HEK293 (cell line): ENCODE data around the gene UCN2.

ENCODE experiments used
- CTCF ChIA-PET: fragments of 350-600 bp; formaldehyde crosslinking; extraction: SDS; loops from one replicate; lab custom pipeline; 2021; ENCODE audit warnings: antibody characterized with exemption; lab: Yijun Ruan, JAX
- POLR2A ChIA-PET: fragments of 300-600 bp; formaldehyde crosslinking; extraction: SDS; loops from one replicate; lab custom pipeline; 2020; ENCODE audit warnings: antibody characterized with exemption, inconsistent platforms; lab: Yijun Ruan, JAX
- H3K27ac ChIP-seq: fragments of 200-500 bp; sonication (Bioruptor generic); 2 replicates; pipeline ENCODE4 v1.5.1; 2014; ENCODE audit warnings: low read depth, low read length, control low read depth, inconsistent platforms; ENCODE audit errors: extremely low read depth
- H3K36me3 ChIP-seq, 2 experiments: fragments of 200-500 bp in 1 of 2; sonication (Bioruptor generic) in 1 of 2; 1 replicate in 1 of 2; 2 replicates in 1 of 2; pipeline ENCODE4 v1.5.1; 2014 to 2017; ENCODE audit warnings: inconsistent platforms in 2 of 2, low read length in 2 of 2; ENCODE audit not compliant: control insufficient read depth in 2 of 2, insufficient read depth in 1 of 2
- H3K4me1 ChIP-seq: fragments of 200-500 bp; sonication (Bioruptor generic); 2 replicates; pipeline ENCODE4 v1.5.1; 2014; ENCODE audit warnings: mild to moderate bottlenecking, low read length, inconsistent platforms; ENCODE audit not compliant: control insufficient read depth, insufficient read depth
- H3K4me3 ChIP-seq: 2 replicates; pipeline ENCODE4 v1.5.1; 2011; ENCODE audit warnings: low read depth, mild to moderate bottlenecking, control low read depth, low read length, moderate library complexity
- H3K9me3 ChIP-seq: fragments of 200-500 bp; sonication (Bioruptor generic); 2 replicates; pipeline ENCODE4 v1.5.1; 2014; ENCODE audit warnings: low read depth, low read length, inconsistent platforms; ENCODE audit not compliant: control insufficient read depth, insufficient read depth
- ZBTB8A ChIP-seq: fragments of 450-650 bp; formaldehyde crosslinking; IDR thresholded peaks from 2 replicates; pipeline ENCODE4 v1.5.1; 2016; ENCODE audit warnings: missing biosample characterization, missing genetic modification characterization
- ZFP37 ChIP-seq: fragments of 450-650 bp; formaldehyde crosslinking; IDR thresholded peaks from 2 replicates; pipeline ENCODE4 v1.5.1; 2016; ENCODE audit warnings: missing biosample characterization, missing genetic modification characterization
- ZNF132 ChIP-seq: fragments of 450-650 bp; formaldehyde crosslinking; IDR thresholded peaks from 2 replicates; pipeline ENCODE4 v1.5.1; 2017; ENCODE audit warnings: missing biosample characterization, missing genetic modification characterization, borderline replicate concordance
- ZNF140 ChIP-seq: fragments of 450-650 bp; formaldehyde crosslinking; IDR thresholded peaks from 2 replicates; pipeline ENCODE4 v1.5.1; 2016; ENCODE audit warnings: missing biosample characterization, missing genetic modification characterization
- ZNF184 ChIP-seq: fragments of 450-650 bp; IDR thresholded peaks from 2 replicates; pipeline ENCODE4 v1.5.1; 2018; ENCODE audit warnings: missing biosample characterization, mild to moderate bottlenecking, missing genetic modification characterization
- ZNF214 ChIP-seq: fragments of 450-650 bp; formaldehyde crosslinking; IDR thresholded peaks from 2 replicates; pipeline ENCODE4 v1.5.1; 2017; ENCODE audit warnings: missing biosample characterization, mild to moderate bottlenecking, missing genetic modification characterization, borderline replicate concordance
- ZNF24 ChIP-seq: fragments of 450-650 bp; formaldehyde crosslinking; IDR thresholded peaks from 2 replicates; pipeline ENCODE4 v1.5.1; 2016; ENCODE audit warnings: missing biosample characterization, missing genetic modification characterization
- ZNF266 ChIP-seq: fragments of 450-650 bp; formaldehyde crosslinking; IDR thresholded peaks from 2 replicates; pipeline ENCODE4 v1.5.1; 2016; ENCODE audit warnings: missing biosample characterization, missing genetic modification characterization, low read depth
- ZNF274 ChIP-seq, 2 experiments: fragments of 200-500 bp in 1 of 2; fragments of 450-650 bp in 1 of 2; sonication (Bioruptor generic) in 1 of 2; formaldehyde crosslinking in 1 of 2; IDR thresholded peaks; 2 replicates each; pipeline versions ENCODE4 v1.5.1 to v1.6.1; 2014 to 2016; ENCODE audit warnings: borderline replicate concordance in 1 of 2, inconsistent platforms in 1 of 2, low read length in 1 of 2, missing biosample characterization in 1 of 2, missing genetic modification characterization in 1 of 2
- ZNF324 ChIP-seq: fragments of 450-650 bp; formaldehyde crosslinking; IDR thresholded peaks from 2 replicates; pipeline ENCODE4 v1.5.1; 2016; ENCODE audit warnings: missing biosample characterization, missing genetic modification characterization
- ZNF404 ChIP-seq: fragments of 450-650 bp; formaldehyde crosslinking; IDR thresholded peaks from 2 replicates; pipeline ENCODE4 v1.5.1; 2017; ENCODE audit warnings: missing biosample characterization, missing genetic modification characterization
- ZNF585B ChIP-seq: fragments of 450-650 bp; formaldehyde crosslinking; IDR thresholded peaks from 2 replicates; pipeline ENCODE4 v1.5.1; 2016; ENCODE audit warnings: missing biosample characterization, missing genetic modification characterization
- ZNF626 ChIP-seq: fragments of 450-650 bp; sonication (Bioruptor Pico); formaldehyde crosslinking; IDR thresholded peaks from 2 replicates; pipeline ENCODE4 v1.5.1; 2018; ENCODE audit warnings: missing biosample characterization, missing genetic modification characterization, inconsistent platforms
- ZNF660 ChIP-seq: fragments of 450-650 bp; IDR thresholded peaks from 2 replicates; pipeline ENCODE4 v1.5.1; 2018; ENCODE audit warnings: missing biosample characterization, mild to moderate bottlenecking, missing genetic modification characterization
- ZNF791 ChIP-seq: fragments of 450-650 bp; formaldehyde crosslinking; IDR thresholded peaks from 2 replicates; pipeline ENCODE4 v1.5.1; 2016; ENCODE audit warnings: missing biosample characterization, missing genetic modification characterization
- ZSCAN16 ChIP-seq: fragments of 450-650 bp; formaldehyde crosslinking; IDR thresholded peaks from 2 replicates; pipeline ENCODE4 v1.5.1; 2016; ENCODE audit warnings: missing biosample characterization, missing genetic modification characterization
- TF ChIP-seq, protein P1 (sequence below): fragments of 450-650 bp; formaldehyde crosslinking; IDR thresholded peaks from 2 replicates; pipeline ENCODE4 v1.5.1; 2016; ENCODE audit warnings: missing biosample characterization, missing genetic modification characterization, borderline replicate concordance
- TF ChIP-seq, protein P2 (sequence below): fragments of 450-650 bp; formaldehyde crosslinking; IDR thresholded peaks from 2 replicates; pipeline ENCODE4 v1.5.1; 2016; ENCODE audit warnings: missing biosample characterization, missing genetic modification characterization, low read depth
- TF ChIP-seq, protein P3 (sequence below): fragments of 450-650 bp; formaldehyde crosslinking; IDR thresholded peaks from 2 replicates; pipeline ENCODE4 v1.5.1; 2017; ENCODE audit warnings: missing biosample characterization, missing genetic modification characterization
- TF ChIP-seq, protein P4 (sequence below): fragments of 450-650 bp; formaldehyde crosslinking; IDR thresholded peaks from 2 replicates; pipeline ENCODE4 v1.5.1; 2016; ENCODE audit warnings: missing biosample characterization, missing genetic modification characterization

UCN2 gene

DNA sequence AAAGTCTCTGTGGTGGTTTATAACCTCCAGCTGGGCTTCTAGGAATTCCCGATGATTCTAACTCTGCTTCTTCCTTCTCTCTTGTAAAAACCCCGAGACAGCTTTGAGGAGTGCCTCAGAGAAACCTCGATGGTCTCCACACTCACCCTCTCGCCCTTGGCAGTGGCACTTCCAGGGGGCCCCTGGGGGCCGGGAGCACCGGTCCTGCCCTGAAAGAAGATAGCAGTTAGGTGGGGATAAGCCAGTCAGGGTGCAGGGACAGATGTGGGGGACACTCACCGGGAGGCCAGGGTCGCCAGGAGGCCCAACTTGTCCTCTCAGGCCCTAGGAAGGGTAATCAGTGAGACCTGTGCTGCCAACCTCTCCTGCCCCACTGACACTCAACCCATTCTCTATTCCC, 21.8 kb upstream of the UCN2 start:
- CTCF ChIA-PET = no interaction called here
- POLR2A ChIA-PET = no interaction called here
- Histone ChIP-seq H3K4me3 (no peak overlapping the region), H3K36me3 (peaks cover 0 to 3% of the 10 kb centered on the region in 2 experiments; a peak in 1 of 3 replicates), H3K4me1 (no peaks in the 10 kb centered on the region), H3K27ac (no peak overlapping the region), H3K9me3 (no peaks in the 10 kb centered on the region)
- TF ChIP-seq, protein P1, sequence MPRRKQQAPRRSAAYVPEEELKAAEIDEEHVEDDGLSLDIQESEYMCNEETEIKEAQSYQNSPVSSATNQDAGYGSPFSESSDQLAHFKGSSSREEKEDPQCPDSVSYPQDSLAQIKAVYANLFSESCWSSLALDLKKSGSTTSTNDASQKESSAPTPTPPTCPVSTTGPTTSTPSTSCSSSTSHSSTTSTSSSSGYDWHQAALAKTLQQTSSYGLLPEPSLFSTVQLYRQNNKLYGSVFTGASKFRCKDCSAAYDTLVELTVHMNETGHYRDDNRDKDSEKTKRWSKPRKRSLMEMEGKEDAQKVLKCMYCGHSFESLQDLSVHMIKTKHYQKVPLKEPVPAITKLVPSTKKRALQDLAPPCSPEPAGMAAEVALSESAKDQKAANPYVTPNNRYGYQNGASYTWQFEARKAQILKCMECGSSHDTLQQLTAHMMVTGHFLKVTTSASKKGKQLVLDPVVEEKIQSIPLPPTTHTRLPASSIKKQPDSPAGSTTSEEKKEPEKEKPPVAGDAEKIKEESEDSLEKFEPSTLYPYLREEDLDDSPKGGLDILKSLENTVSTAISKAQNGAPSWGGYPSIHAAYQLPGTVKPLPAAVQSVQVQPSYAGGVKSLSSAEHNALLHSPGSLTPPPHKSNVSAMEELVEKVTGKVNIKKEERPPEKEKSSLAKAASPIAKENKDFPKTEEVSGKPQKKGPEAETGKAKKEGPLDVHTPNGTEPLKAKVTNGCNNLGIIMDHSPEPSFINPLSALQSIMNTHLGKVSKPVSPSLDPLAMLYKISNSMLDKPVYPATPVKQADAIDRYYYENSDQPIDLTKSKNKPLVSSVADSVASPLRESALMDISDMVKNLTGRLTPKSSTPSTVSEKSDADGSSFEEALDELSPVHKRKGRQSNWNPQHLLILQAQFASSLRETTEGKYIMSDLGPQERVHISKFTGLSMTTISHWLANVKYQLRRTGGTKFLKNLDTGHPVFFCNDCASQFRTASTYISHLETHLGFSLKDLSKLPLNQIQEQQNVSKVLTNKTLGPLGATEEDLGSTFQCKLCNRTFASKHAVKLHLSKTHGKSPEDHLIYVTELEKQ = no peak
- TF ChIP-seq ZNF791 (tag by site-specific recombination) = no peak
- TF ChIP-seq, all 188 proteins: peak for 0

DNA sequence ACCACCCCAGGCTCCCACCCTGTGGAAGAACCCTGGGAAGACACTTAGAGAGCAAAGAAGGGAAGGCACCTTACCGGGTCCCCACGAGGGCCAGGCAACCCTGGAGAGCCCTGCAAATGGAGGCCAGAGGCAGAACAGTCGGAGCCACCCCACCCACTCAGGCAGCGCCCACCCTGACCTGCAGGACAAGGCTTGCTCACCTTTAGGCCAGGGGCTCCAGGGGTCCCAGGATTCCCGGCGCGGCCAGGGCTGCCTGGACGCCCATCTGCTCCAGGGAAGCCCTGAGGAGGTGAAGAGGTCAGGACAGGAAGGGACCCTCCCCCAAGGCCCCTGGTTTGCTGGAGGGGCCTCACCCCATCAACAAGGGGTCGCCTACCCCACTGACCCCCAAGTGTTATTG, 21.3 kb upstream of the UCN2 start:
- H3K4me3 ChIP-seq = no peak overlapping the region
- no peak overlapping the region for H3K27ac ChIP-seq
- POLR2A ChIA-PET = no interaction called here
- H3K4me1 ChIP-seq = no peaks in the 10 kb centered on the region
- TF ChIP-seq, protein P2, sequence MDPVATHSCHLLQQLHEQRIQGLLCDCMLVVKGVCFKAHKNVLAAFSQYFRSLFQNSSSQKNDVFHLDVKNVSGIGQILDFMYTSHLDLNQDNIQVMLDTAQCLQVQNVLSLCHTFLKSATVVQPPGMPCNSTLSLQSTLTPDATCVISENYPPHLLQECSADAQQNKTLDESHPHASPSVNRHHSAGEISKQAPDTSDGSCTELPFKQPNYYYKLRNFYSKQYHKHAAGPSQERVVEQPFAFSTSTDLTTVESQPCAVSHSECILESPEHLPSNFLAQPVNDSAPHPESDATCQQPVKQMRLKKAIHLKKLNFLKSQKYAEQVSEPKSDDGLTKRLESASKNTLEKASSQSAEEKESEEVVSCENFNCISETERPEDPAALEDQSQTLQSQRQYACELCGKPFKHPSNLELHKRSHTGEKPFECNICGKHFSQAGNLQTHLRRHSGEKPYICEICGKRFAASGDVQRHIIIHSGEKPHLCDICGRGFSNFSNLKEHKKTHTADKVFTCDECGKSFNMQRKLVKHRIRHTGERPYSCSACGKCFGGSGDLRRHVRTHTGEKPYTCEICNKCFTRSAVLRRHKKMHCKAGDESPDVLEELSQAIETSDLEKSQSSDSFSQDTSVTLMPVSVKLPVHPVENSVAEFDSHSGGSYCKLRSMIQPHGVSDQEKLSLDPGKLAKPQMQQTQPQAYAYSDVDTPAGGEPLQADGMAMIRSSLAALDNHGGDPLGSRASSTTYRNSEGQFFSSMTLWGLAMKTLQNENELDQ (tag by site-specific recombination) = no peak
- no peak for TF ChIP-seq ZNF274 (IDR thresholded peaks at IDR 0.05; ENCODE audit: low read length)
- no peak for TF ChIP-seq ZNF274 (tag by site-specific recombination; IDR thresholded peaks at IDR 0.05; ENCODE audit: borderline replicate concordance)
- no peak for TF ChIP-seq ZNF660 (tag by site-specific recombination)
- TF ChIP-seq ZBTB8A = no peak
- no peak for TF ChIP-seq ZSCAN16 (tag by site-specific recombination)
- no peak for TF ChIP-seq ZFP37 (tag by site-specific recombination)
- TF ChIP-seq ZNF404 (tag by site-specific recombination) = no peak
- TF ChIP-seq ZNF266 (tag by site-specific recombination) = no peak
- TF ChIP-seq ZNF24 (tag by site-specific recombination) = no peak
- no peak for TF ChIP-seq ZNF214 (tag by site-specific recombination)
- TF ChIP-seq ZNF140 (tag by site-specific recombination) = no peak
- no peaks in the 10 kb centered on the region for H3K9me3 ChIP-seq
- CTCF ChIA-PET = no interaction called here
- H3K36me3 ChIP-seq = peaks cover 0 to 3% of the 10 kb centered on the region in 2 experiments; a peak in 1 of 3 replicates

DNA sequence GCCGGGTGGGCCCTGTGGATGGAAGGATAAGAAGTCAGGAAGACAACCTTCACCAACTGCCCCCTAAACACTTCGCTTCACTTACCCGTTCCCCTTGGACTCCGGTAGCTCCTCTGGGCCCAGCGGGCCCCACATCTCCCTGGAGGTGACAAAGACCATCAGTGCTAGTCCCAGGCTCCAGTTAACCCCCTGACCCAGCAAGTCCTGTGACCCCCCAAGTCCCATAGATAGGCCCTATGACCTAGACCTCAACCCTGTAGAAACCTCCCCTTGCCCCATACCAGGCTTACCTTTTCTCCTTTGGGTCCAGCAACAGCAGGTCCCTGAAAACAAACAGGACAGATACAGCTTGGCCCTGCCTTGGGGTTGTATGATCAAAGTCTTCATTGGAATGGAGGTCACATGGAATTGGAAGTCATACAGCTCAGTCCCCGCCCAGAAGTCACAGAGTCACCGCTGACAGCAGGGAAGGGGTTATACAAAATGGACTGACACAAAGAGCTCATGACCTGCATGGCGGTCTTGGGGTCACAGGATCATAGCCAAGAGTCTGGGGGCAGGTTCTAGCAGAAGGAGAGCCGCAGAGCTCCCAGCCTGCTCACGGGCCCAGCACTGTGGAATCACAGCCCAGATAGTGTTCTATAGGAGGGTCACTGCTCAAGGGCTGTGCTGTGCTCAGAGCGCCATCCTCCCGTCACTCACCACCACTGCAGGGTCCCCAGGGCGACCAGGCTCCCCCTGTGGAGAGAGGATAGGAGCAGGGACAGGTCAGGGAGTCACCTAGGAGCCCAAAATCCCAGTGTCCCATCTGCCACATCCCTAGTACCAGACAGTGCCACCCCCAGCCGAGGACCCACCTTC, 18.3 kb upstream of the UCN2 start:
- CTCF ChIA-PET = interaction anchor here (0.8 kb wide), 1 partner anchor 54 kb away, joined by 4 read pairs; the partner anchor contains the start of gene SLC26A6
- peaks cover 0 to 13% of the 10 kb centered on the region in 2 experiments; a peak in 1 of 3 replicates for H3K36me3 ChIP-seq
- no peak overlapping the region for H3K27ac ChIP-seq
- H3K4me1 ChIP-seq = no peaks in the 10 kb centered on the region
- H3K4me3 ChIP-seq = no peak overlapping the region
- POLR2A ChIA-PET = no interaction called here
- no peaks in the 10 kb centered on the region for H3K9me3 ChIP-seq
- TF ChIP-seq, protein P3, sequence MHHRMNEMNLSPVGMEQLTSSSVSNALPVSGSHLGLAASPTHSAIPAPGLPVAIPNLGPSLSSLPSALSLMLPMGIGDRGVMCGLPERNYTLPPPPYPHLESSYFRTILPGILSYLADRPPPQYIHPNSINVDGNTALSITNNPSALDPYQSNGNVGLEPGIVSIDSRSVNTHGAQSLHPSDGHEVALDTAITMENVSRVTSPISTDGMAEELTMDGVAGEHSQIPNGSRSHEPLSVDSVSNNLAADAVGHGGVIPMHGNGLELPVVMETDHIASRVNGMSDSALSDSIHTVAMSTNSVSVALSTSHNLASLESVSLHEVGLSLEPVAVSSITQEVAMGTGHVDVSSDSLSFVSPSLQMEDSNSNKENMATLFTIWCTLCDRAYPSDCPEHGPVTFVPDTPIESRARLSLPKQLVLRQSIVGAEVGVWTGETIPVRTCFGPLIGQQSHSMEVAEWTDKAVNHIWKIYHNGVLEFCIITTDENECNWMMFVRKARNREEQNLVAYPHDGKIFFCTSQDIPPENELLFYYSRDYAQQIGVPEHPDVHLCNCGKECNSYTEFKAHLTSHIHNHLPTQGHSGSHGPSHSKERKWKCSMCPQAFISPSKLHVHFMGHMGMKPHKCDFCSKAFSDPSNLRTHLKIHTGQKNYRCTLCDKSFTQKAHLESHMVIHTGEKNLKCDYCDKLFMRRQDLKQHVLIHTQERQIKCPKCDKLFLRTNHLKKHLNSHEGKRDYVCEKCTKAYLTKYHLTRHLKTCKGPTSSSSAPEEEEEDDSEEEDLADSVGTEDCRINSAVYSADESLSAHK = no peak
- TF ChIP-seq, protein P4, sequence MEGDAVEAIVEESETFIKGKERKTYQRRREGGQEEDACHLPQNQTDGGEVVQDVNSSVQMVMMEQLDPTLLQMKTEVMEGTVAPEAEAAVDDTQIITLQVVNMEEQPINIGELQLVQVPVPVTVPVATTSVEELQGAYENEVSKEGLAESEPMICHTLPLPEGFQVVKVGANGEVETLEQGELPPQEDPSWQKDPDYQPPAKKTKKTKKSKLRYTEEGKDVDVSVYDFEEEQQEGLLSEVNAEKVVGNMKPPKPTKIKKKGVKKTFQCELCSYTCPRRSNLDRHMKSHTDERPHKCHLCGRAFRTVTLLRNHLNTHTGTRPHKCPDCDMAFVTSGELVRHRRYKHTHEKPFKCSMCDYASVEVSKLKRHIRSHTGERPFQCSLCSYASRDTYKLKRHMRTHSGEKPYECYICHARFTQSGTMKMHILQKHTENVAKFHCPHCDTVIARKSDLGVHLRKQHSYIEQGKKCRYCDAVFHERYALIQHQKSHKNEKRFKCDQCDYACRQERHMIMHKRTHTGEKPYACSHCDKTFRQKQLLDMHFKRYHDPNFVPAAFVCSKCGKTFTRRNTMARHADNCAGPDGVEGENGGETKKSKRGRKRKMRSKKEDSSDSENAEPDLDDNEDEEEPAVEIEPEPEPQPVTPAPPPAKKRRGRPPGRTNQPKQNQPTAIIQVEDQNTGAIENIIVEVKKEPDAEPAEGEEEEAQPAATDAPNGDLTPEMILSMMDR (tag by site-specific recombination) = no peak
- TF ChIP-seq ZNF585B (tag by site-specific recombination) = no peak
- TF ChIP-seq ZNF184 = no peak
- no peak for TF ChIP-seq ZNF132 (tag by site-specific recombination)
- no peak for TF ChIP-seq ZNF324 (tag by site-specific recombination)
- no peak for TF ChIP-seq ZNF626 (tag by site-specific recombination)
